ENCODE data around the gene PTER.

The PTER gene

DNA sequence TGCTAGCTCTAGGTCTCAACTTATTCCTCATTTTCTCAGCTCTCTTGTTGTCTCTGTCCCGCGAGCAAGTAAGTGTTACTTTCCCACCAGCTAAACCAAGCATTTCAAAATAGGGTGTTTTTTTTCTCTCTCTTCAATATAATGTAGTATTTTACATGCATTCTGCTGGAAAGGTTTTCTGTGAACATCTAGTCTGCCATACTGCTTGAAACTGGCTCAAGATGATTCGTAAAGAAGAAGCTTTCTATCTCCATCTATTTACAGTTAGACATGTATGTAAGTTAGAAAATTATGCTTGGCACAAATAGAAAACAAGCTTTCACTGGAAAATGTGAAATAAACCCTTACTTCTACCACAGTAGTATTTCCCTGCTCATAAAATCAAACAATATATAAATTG lies 53.7 kb downstream of the PTER start:
- Mint-ChIP-seq H3K9me3 (no peaks in the 10 kb centered on the region), H3K36me3 (peaks cover 20 to 45% of the 10 kb centered on the region in 2 donors), H3K27me3 (no peaks in the 10 kb centered on the region), H3K27ac (no peak overlapping the region), H3K4me1 (no peaks in the 10 kb centered on the region), H3K4me3 (no peak overlapping the region)
- DNase-seq (no peak), ATAC-seq (replicated peaks) (no peak)

GRCh38 chr10:16491933-16492332 lies 55.1 kb downstream of the PTER start:
- Mint-ChIP-seq H3K4me1 (no peaks in the 10 kb centered on the region), H3K4me3 (no peak overlapping the region), H3K27ac (no peak overlapping the region), H3K27me3 (no peaks in the 10 kb centered on the region), H3K9me3 (no peaks in the 10 kb centered on the region), H3K36me3 (peaks cover 17 to 45% of the 10 kb centered on the region in 2 donors)
- no peak for DNase-seq
- no peak for ATAC-seq (replicated peaks)

- Mint-ChIP-seq H3K27me3 (no peaks in the 10 kb centered on the region), H3K36me3 (peaks cover 17 to 53% of the 10 kb centered on the region in 2 donors), H3K4me3 (no peak overlapping the region), H3K27ac (no peak overlapping the region), H3K4me1 (no peaks in the 10 kb centered on the region), H3K9me3 (no peaks in the 10 kb centered on the region)
- DNase-seq (no peak), ATAC-seq (replicated peaks) (no peak)
Measured at GRCh38 chr10:16493884-16494536, 57.2 kb downstream of the PTER start.

- Mint-ChIP-seq H3K9me3 (no peaks in the 10 kb centered on the region), H3K27me3 (no peaks in the 10 kb centered on the region), H3K27ac (no peak overlapping the region), H3K36me3 (peaks cover 13 to 41% of the 10 kb centered on the region in 2 donors), H3K4me3 (no peak overlapping the region), H3K4me1 (no peaks in the 10 kb centered on the region)
- ATAC-seq (replicated peaks) (no peak), DNase-seq (no peak)
Measured at GRCh38 chr10:16497911-16498310, 61.1 kb downstream of the PTER start.

DNA sequence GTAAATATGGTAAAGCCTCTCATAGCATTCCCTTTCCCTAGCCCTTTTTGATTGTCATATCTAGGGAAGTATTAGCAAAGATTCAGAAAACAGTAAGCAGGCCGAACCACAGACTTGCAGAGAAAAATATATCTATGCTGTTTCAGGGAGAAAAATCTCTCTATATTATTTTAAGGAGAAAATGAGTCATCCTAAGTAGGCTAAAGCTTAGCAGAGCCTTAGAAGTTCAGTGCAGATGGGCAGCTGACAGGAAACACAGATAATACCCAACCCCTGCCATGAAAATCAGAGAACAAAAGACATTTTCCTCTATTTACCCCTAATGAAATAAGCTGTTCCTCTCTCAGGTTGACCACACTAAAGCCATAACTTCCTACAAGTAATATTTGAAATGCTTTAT lies 68.4 kb downstream of the PTER start:
- no peak overlapping the region for H3K27ac Mint-ChIP-seq
- H3K4me3 Mint-ChIP-seq, result no peak overlapping the region
- H3K27me3 Mint-ChIP-seq, result no peaks in the 10 kb centered on the region
- no peak for ATAC-seq (replicated peaks)
- no peak for DNase-seq
- peaks cover 12 to 25% of the 10 kb centered on the region in 2 donors for H3K36me3 Mint-ChIP-seq
- no peaks in the 10 kb centered on the region for H3K9me3 Mint-ChIP-seq
- peaks cover 0 to 2% of the 10 kb centered on the region in 2 donors for H3K4me1 Mint-ChIP-seq

GRCh38 chr10:16509996-16510395 lies 73.2 kb downstream of the PTER start:
- H3K4me1 Mint-ChIP-seq, result no peaks in the 10 kb centered on the region
- ATAC-seq (replicated peaks), result no peak
- H3K27ac Mint-ChIP-seq, result no peak overlapping the region
- no peak for DNase-seq
- H3K27me3 Mint-ChIP-seq, result no peaks in the 10 kb centered on the region
- peaks cover 13 to 23% of the 10 kb centered on the region in 2 donors for H3K36me3 Mint-ChIP-seq
- no peaks in the 10 kb centered on the region for H3K9me3 Mint-ChIP-seq
- no peak overlapping the region for H3K4me3 Mint-ChIP-seq

DNA sequence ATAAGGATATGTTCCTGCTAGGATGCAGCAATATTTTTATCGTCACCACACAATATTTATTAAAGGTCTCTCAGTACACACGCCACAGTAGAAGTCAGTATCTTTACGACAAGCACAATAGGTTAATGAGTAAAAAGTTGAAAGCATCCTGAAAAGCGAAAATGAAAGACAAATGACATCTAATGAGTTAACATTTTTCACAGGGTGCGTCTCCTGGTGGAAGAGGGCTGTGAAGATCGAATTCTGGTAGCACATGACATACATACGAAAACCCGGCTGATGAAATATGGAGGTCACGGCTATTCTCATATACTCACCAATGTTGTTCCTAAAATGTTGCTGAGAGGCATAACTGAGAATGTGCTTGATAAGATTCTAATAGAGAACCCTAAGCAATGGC lies 74.0 kb downstream of the PTER start:
- DNase-seq (no peak), ATAC-seq (replicated peaks) (no peak)
- H3K4me1 Mint-ChIP-seq, result no peaks in the 10 kb centered on the region
- H3K36me3 Mint-ChIP-seq, result peaks cover 13 to 23% of the 10 kb centered on the region in 2 donors
- H3K27me3 Mint-ChIP-seq, result no peaks in the 10 kb centered on the region
- no peak overlapping the region for H3K4me3 Mint-ChIP-seq
- no peaks in the 10 kb centered on the region for H3K9me3 Mint-ChIP-seq
- no peak overlapping the region for H3K27ac Mint-ChIP-seq

DNA sequence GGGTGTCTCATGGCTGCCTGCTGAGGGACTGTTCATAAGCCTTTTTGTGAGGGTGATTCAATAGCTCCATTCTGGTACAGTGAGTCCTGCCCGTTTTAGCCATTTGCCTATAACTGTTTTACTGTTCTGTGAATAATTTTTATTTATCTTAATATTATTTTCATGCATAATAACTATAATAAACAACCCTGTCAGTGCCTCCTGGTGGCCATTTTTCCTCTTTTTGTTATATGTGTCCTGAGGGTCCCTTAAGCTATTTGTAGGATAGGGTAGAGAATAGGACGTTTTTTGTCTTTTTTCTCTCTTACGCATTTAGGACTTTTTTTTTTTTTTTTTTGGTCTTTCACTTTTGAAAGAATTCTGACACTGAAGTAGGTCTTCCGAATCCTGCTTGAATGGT lies 82.0 kb downstream of the PTER start:
- H3K4me1 Mint-ChIP-seq, result peaks cover 16 to 26% of the 10 kb centered on the region in 2 donors
- H3K9me3 Mint-ChIP-seq, result no peaks in the 10 kb centered on the region
- DNase-seq, result no peak
- no peak overlapping the region for H3K27ac Mint-ChIP-seq
- H3K4me3 Mint-ChIP-seq, result peak overlapping the region in 1 of 2 donors; percentile 25
- ATAC-seq (replicated peaks), result no peak
- peaks cover 31 to 35% of the 10 kb centered on the region in 2 donors for H3K27me3 Mint-ChIP-seq
- peaks cover 0 to 12% of the 10 kb centered on the region in 2 donors for H3K36me3 Mint-ChIP-seq

DNA sequence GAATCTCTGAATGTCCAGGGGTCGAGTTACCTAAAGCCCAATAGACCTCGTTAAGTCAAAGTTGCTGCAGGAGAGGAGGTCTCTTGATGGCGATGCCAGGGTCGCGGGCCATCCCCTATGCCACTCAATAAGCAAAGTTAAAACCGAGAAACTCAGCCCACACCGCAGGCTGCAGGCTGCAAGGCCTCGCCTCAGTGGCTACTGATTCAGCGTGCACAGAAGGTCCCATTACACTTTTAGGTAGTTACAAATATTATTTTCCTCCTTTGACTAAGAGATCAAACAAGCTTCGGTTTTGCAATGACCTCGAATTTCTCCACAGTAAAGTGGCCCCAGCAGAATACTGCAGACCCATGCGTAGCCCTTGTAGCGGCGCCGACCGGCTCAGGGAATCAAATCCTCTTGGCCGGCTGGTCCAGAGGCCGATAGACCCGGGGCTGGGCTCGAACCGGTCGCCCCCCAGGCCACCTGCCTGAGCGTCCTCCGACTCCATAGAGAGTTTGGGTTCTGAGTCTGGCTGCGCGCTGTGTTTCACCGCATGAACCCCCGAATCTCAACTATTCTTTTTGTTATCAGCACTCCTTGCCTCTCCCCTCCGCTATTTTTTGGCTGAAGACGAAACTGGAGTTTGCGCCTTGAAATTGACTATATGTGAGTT lies 82.6 kb downstream of the PTER start:
- no peak overlapping the region for H3K27ac Mint-ChIP-seq
- H3K4me1 Mint-ChIP-seq, result peaks cover 16 to 26% of the 10 kb centered on the region in 2 donors
- peak overlapping the region; percentile 62 to 78 for H3K4me3 Mint-ChIP-seq
- H3K36me3 Mint-ChIP-seq, result peaks cover 0 to 12% of the 10 kb centered on the region in 2 donors
- peak in 1 of 2 donors; percentile 19 for ATAC-seq (replicated peaks)
- no peaks in the 10 kb centered on the region for H3K9me3 Mint-ChIP-seq
- H3K27me3 Mint-ChIP-seq, result peaks cover 31 to 39% of the 10 kb centered on the region in 2 donors
- DNase-seq, result no peak

DNA sequence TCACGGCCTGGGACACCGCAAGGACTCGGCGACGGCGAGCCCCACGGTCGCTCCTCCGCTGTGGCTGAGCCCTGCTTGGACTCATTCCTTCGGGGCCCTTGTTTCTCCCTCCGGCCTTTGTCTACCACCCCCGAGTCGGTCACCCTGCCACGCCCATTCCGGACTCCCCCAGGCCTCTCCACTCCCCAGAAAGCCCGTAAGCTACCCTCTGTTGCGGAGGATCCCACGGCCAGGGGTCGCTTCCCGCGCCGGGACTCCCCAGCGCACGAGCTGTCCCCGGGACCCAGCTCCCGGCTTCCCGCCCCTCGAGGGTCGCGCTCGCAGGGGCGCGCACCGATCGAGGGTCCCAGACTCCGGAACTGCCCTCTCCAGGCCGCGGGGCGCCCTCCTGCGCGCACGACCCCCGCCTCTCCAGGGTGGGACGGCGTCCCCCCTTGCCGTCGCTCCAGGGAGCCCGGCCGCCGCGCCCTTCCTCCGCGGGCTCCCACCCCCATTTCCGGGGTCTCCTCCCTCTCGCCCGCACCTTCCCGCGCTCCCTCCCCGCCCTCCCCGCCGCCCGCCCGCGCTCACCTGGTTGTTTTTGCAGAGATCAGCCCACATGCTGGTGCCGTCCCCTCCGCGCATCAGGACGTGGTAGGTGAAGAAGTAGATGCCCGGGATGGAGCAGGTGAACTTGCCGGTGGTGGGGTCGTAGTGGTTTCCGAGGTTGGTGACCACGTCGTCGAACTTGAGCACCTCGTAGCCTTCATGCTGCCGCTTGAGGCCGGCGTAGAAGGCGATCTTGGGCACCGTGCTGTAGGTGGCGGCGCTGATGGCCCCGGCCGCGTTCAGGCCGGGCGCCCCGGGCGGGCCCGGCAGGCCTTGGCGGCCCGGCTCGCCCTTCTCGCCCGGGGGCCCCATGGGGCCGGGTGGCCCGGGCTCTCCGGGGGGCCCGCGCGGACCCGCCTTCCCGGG lies 83.4 kb downstream of the PTER start:
- ATAC-seq (replicated peaks), result peak; percentile 28 to 41
- DNase-seq, result no peak

GRCh38 chr10:16520900-16521299 lies 84.1 kb downstream of the PTER start:
- Mint-ChIP-seq H3K36me3 (peaks cover 0 to 11% of the 10 kb centered on the region in 2 donors), H3K4me1 (peaks cover 16 to 26% of the 10 kb centered on the region in 2 donors), H3K9me3 (no peaks in the 10 kb centered on the region), H3K4me3 (peak overlapping the region; percentile 57 to 86), H3K27ac (no peak overlapping the region), H3K27me3 (peaks cover 31 to 44% of the 10 kb centered on the region in 2 donors)
- ATAC-seq (replicated peaks) (peak; percentile 56 to 57), DNase-seq (peak; percentile 18)

More for the DNA sequence above, 83.4 kb downstream of the PTER start:
- Mint-ChIP-seq H3K36me3 (peaks cover 0 to 11% of the 10 kb centered on the region in 2 donors), H3K27ac (no peak overlapping the region), H3K4me1 (peaks cover 16 to 26% of the 10 kb centered on the region in 2 donors), H3K27me3 (peaks cover 31 to 44% of the 10 kb centered on the region in 2 donors), H3K9me3 (no peaks in the 10 kb centered on the region), H3K4me3 (peak overlapping the region; percentile 75 to 78)

DNA sequence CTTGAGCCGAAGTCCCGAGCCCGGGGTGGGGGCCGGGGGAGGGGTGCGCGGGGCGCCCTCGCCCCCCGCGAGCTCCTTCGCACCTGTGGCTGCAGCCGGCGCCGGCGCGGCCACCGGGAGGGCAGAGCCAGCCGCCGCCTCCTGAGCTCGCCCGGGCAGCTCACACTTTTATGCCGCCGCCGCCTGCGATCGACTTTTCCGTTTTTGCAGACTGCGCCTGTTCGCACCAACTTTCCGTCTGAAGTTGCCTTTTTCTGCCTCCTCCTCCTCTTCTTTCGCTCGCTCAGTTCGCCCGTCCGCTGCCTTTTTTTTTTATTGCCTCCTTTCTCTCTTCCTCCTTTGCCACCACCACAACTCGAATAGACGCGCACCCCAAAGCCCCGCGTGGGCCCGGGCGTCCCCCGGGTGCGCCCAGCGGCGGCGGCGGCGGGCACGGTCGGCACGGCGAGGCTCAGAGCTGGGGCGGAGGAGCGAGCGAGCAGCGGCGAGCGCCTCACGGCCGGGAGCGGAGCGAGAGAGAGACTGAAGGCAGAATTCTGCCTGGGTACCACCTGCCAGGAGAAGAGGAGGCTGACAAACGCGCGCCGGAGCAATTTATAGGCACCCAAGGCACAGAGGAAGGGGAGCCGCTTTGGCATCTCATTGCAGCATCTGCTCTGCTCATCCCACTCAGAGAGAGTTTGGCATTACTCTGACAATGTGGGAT lies 84.7 kb downstream of the PTER start, which contains the start of gene C1QL3:
Gene C1QL3, minus strand, starts transcription at position 569 of the 706 bp plus-strand sequence. CDS start 814 bp downstream, outside the sequence.
- DNase-seq (peak; percentile 34), ATAC-seq (replicated peaks) (peak; percentile 68 to 70)
- no peaks in the 10 kb centered on the region for H3K9me3 Mint-ChIP-seq
- H3K36me3 Mint-ChIP-seq, result peaks cover 0 to 11% of the 10 kb centered on the region in 2 donors
- H3K27ac Mint-ChIP-seq, result peak within 1 kb of the TSS; percentile 20
- peaks cover 31 to 46% of the 10 kb centered on the region in 2 donors for H3K27me3 Mint-ChIP-seq
- peaks cover 16 to 26% of the 10 kb centered on the region in 2 donors for H3K4me1 Mint-ChIP-seq
- peak within 1 kb of the TSS; percentile 85 to 86 for H3K4me3 Mint-ChIP-seq

DNA sequence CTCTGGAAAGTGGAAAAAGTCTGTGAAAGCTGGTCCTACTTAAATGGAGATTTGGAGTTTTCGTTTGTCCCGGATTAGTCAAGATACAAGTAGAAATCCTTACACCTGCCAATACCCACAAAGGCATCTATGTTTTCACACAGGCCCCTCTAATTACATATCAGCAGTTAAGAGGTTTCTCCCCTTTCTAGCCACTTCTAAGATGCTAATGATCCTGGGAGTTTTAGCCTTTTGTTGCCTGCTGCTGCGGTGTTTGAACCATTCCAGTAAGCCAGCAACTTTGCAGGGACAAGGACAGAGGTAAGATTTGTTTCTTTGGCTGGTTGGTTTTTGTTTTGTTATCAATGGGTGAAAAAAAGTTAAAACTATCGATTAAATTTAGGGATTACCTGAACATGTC lies 90.6 kb downstream of the PTER start:
- Mint-ChIP-seq H3K27ac (no peak overlapping the region), H3K4me3 (no peak overlapping the region)

More for the DNA sequence above, 90.6 kb downstream of the PTER start:
- H3K27me3 Mint-ChIP-seq, result peaks cover 7 to 33% of the 10 kb centered on the region in 2 donors
- H3K9me3 Mint-ChIP-seq, result no peaks in the 10 kb centered on the region
- DNase-seq (no peak), ATAC-seq (replicated peaks) (no peak)
- H3K36me3 Mint-ChIP-seq, result peaks cover 0 to 3% of the 10 kb centered on the region in 2 donors
- no peaks in the 10 kb centered on the region for H3K4me1 Mint-ChIP-seq

Data from stimulated activated naive B cell treated with anti-CD40 and anti-IgM and Interleukin-4, amounts not matched to agents 10 μg/mL and 1 μg/mL and 100 μg/mL, for 72 hours (primary cell).